IMR-90 (cell line): ENCODE results near the gene TAF1B. TPM values are rescaled to one million over a fixed set of nuclear protein-coding genes. Genes with fewer than 3 reads are reported as not detected.
A peak's percentile ranks its signal among the peaks of the same experiment; 100 is the strongest.

Experiments used
- ATAC-seq: fragments of 200-7000 bp; cut with Tn5 transposase; 2 replicates; pipeline ENCODE4 v1.9.1; 2020; ENCODE audit warnings: low read depth, mild to moderate bottlenecking, moderate library complexity
- BruUV-seq: library from RNA; stranded (reverse); fragments of 400-500 nt; replicated peaks from 2 replicates; lab custom pipeline; 2021; lab: Mats Ljungman, UMichigan
- CTCF ChIA-PET: fragments of 300-600 bp; formaldehyde crosslinking; extraction: SDS; loops from one replicate; lab custom pipeline; 2021; ENCODE audit warnings: antibody characterized with exemption; lab: Yijun Ruan, JAX
- POLR2A ChIA-PET: fragments of 300-600 bp; sonication (Branson Sonifier 250); formaldehyde crosslinking; loops from one replicate; lab custom pipeline; 2022; ENCODE audit warnings: antibody characterized with exemption; ENCODE audit not compliant: unreplicated experiment; lab: Charles Lee
- DNase-seq: peaks from one replicate; pipeline ENCODE4 v3.0.0; 2013
- H2AFZ ChIP-seq: replicated peaks from 2 replicates; pipeline ENCODE3; 2013; ENCODE audit warnings: low read length, mild to moderate bottlenecking; ENCODE audit not compliant: poor library complexity
- H2AK5ac ChIP-seq: 2 replicates; pipeline ENCODE4 v1.6.1; 2013; ENCODE audit warnings: low read depth, low read length, inconsistent platforms
- H2AK9ac ChIP-seq: replicated peaks from 2 replicates; pipeline ENCODE3; 2013; ENCODE audit warnings: mild to moderate bottlenecking, low read depth, low read length, moderate library complexity; ENCODE audit not compliant: poor library complexity
- H2BK120ac ChIP-seq: 2 replicates; pipeline ENCODE4 v1.6.1; 2013; ENCODE audit warnings: low read depth, low read length, inconsistent platforms
- H2BK15ac ChIP-seq: 3 replicates; pipeline ENCODE4 v1.6.1; 2013; ENCODE audit warnings: low read depth, low read length, inconsistent platforms
- H2BK20ac ChIP-seq: 2 replicates; pipeline ENCODE4 v1.6.1; 2013; ENCODE audit warnings: low read depth, mild to moderate bottlenecking, inconsistent platforms, low read length, moderate library complexity
- H2BK5ac ChIP-seq: 2 replicates; pipeline ENCODE4 v1.6.1; 2013; ENCODE audit warnings: mild to moderate bottlenecking, low read depth, low read length, inconsistent platforms; ENCODE audit not compliant: poor library complexity, severe bottlenecking
- H3K14ac ChIP-seq: replicated peaks from 2 replicates; pipeline ENCODE4 v1.6.1; 2013; ENCODE audit warnings: low read depth, low read length, inconsistent platforms
- H3K18ac ChIP-seq: 2 replicates; pipeline ENCODE4 v1.6.1; 2013; ENCODE audit warnings: low read depth, low read length, control low read depth
- H3K23ac ChIP-seq: 2 replicates; pipeline ENCODE4 v1.6.1; 2013; ENCODE audit warnings: low read depth, low read length, inconsistent platforms
- H3K27ac ChIP-seq: 2 replicates; pipeline ENCODE4 v1.5.1; 2013; ENCODE audit warnings: mild to moderate bottlenecking, control low read depth, low read length; ENCODE audit not compliant: insufficient read depth
- H3K27me3 ChIP-seq: 2 replicates; pipeline ENCODE4 v1.6.1; 2013; ENCODE audit warnings: low read length; ENCODE audit not compliant: control insufficient read depth, insufficient read depth
- H3K36me3 ChIP-seq: 2 replicates; pipeline ENCODE4 v1.6.1; 2013; ENCODE audit warnings: low read length, mixed read lengths; ENCODE audit not compliant: control insufficient read depth, insufficient read depth
- H3K4ac ChIP-seq: 2 replicates; pipeline ENCODE4 v1.6.1; 2013; ENCODE audit warnings: low read depth, low read length, inconsistent platforms
- H3K4me1 ChIP-seq: 2 replicates; pipeline ENCODE4 v1.6.1; 2013; ENCODE audit warnings: low read length, mixed read lengths; ENCODE audit not compliant: control insufficient read depth, insufficient read depth
- H3K4me2 ChIP-seq: 2 replicates; pipeline ENCODE4 v1.6.1; 2013; ENCODE audit warnings: low read depth, mild to moderate bottlenecking, control low read depth, low read length, moderate library complexity
- H3K4me3 ChIP-seq: 2 replicates; pipeline ENCODE4 v1.5.1; 2013; ENCODE audit warnings: low read depth, mild to moderate bottlenecking, control low read depth, low read length, moderate library complexity; ENCODE audit not compliant: insufficient read depth
- H3K56ac ChIP-seq: 2 replicates; pipeline ENCODE4 v1.6.1; 2013; ENCODE audit warnings: low read length, inconsistent platforms; ENCODE audit not compliant: insufficient read depth; ENCODE audit errors: extremely low read depth
- H3K79me1 ChIP-seq, 2 experiments: 2 replicates each; pipeline ENCODE4 v1.6.1; 2013; ENCODE audit warnings: low read length in 2 of 2, inconsistent platforms in 1 of 2, low read depth in 1 of 2
- H3K9ac ChIP-seq: 2 replicates; pipeline ENCODE4 v1.6.1; 2013; ENCODE audit warnings: low read depth, low read length, control low read depth
- H3K9me1 ChIP-seq: 2 replicates; pipeline ENCODE4 v1.6.1; 2013; ENCODE audit warnings: low read length, inconsistent platforms; ENCODE audit not compliant: insufficient read depth
- H3K9me3 ChIP-seq: 2 replicates; pipeline ENCODE4 v1.6.1; 2013; ENCODE audit warnings: low read length; ENCODE audit not compliant: control insufficient read depth, insufficient read depth
- H4K20me1 ChIP-seq: 2 replicates; pipeline ENCODE4 v1.6.1; 2013; ENCODE audit warnings: low read length, inconsistent platforms; ENCODE audit not compliant: insufficient read depth
- H4K5ac ChIP-seq: 2 replicates; pipeline ENCODE4 v1.6.1; 2013; ENCODE audit warnings: mild to moderate bottlenecking, low read depth, low read length, control low read depth
- H4K8ac ChIP-seq, 2 experiments: 2 replicates each; pipeline ENCODE4 v1.6.1; 2013; ENCODE audit warnings: low read depth in 2 of 2, low read length in 2 of 2, control low read depth in 1 of 2, inconsistent platforms in 1 of 2
- H4K91ac ChIP-seq: 2 replicates; pipeline ENCODE4 v1.6.1; 2013; ENCODE audit warnings: low read depth, low read length, inconsistent platforms; ENCODE audit not compliant: insufficient read depth
- CEBPB ChIP-seq: IDR thresholded peaks from 2 replicates; pipeline ENCODE4 v1.6.1; 2012; ENCODE audit warnings: low read depth, low read length, improper control_type of control experiment
- CHD1 ChIP-seq: IDR thresholded peaks from 2 replicates; pipeline ENCODE4 v1.6.1; 2012; ENCODE audit warnings: low read depth, low read length, improper control_type of control experiment
- FOS ChIP-seq: fragments of 150-350 bp; IDR thresholded peaks from 2 replicates; pipeline ENCODE4 v1.6.1; 2016; ENCODE audit warnings: low read depth, low read length
- MAFK ChIP-seq: IDR thresholded peaks from 2 replicates; pipeline ENCODE4 v1.6.1; 2012; ENCODE audit warnings: low read depth, low read length, improper control_type of control experiment
- MAZ ChIP-seq: IDR thresholded peaks from 2 replicates; pipeline ENCODE4 v1.6.1; 2012; ENCODE audit warnings: low read depth, mild to moderate bottlenecking, low read length, improper control_type of control experiment, moderate library complexity, borderline replicate concordance
- MXI1 ChIP-seq: IDR thresholded peaks from 2 replicates; pipeline ENCODE4 v1.6.1; 2012; ENCODE audit warnings: low read depth, mild to moderate bottlenecking, low read length, moderate library complexity, borderline replicate concordance
- NFE2L2 ChIP-seq: fragments of 150-350 bp; IDR thresholded peaks from 2 replicates; pipeline ENCODE4 v1.6.1; 2016; ENCODE audit warnings: low read depth, mild to moderate bottlenecking, low read length
- POLR2A ChIP-seq: IDR thresholded peaks from 2 replicates; pipeline ENCODE4 v1.6.1; 2012; ENCODE audit warnings: mild to moderate bottlenecking, low read depth, low read length
- RAD21 ChIP-seq: IDR thresholded peaks from 2 replicates; pipeline ENCODE4 v1.6.1; 2012; ENCODE audit warnings: low read length, improper control_type of control experiment
- RCOR1 ChIP-seq: IDR thresholded peaks from 2 replicates; pipeline ENCODE4 v1.6.1; 2012; ENCODE audit warnings: mild to moderate bottlenecking, low read length, improper control_type of control experiment; ENCODE audit not compliant: insufficient replicate concordance
- RFX5 ChIP-seq: IDR thresholded peaks from 2 replicates; pipeline ENCODE4 v1.8.0; 2012; ENCODE audit warnings: low read depth, mild to moderate bottlenecking, low read length, moderate library complexity
- SMC3 ChIP-seq: fragments of 150-350 bp; IDR thresholded peaks from 2 replicates; pipeline ENCODE4 v1.6.1; 2016; ENCODE audit warnings: low read depth, mild to moderate bottlenecking, antibody characterized with exemption, low read length, moderate library complexity
- WGBS, 2 experiments: methylation state at CpG; one replicate each; pipeline versions ENCODE4 v1.1.5 to v1.1.7; 2013; ENCODE audit warnings: missing lambda C conversion rate in 2 of 2; ENCODE audit not compliant: insufficient read length in 1 of 2; ENCODE audit errors: extremely low coverage in 2 of 2; 5-methylcytosine and 5-hydroxymethylcytosine counted together
- dilution Hi-C: fragments of 300-500 bp; cut with HindIII; formaldehyde crosslinking; loops from one replicate; pipeline ENCODE4 v1.14.3; 2018; ENCODE audit warnings: low sequenced_read_pairs; ENCODE audit not compliant: unreplicated experiment
- in situ Hi-C: fragments of 300-500 bp; cut with MboI; formaldehyde crosslinking; loops from 3 replicates; pipeline ENCODE4 v1.14.3; 2019; ENCODE audit warnings: low sequenced_read_pairs, inconsistent platforms, mixed read lengths
- intact Hi-C: fragments of 100-400 bp; cut with micrococcal nuclease; formaldehyde crosslinking; loops from 2 replicates; pipeline ENCODE4 v1.10.0; 2022
- polyA plus RNA-seq, 3 experiments: library from polyadenylated mRNA; depleted of rRNA; stranded (reverse); fragments of >200 nt; gene quantifications; 2 replicates each; pipeline ENCODE4 v1.2.3, GENCODE V29; 2012; ENCODE audit warnings: low replicate concordance in 1 of 3
- total RNA-seq: library from RNA; depleted of rRNA; stranded (reverse); fragments of >200 nt; gene quantifications from 2 replicates; pipeline ENCODE4 v1.2.3, GENCODE V29; 2012
- TF ChIP-seq, protein P1 (sequence below): fragments of 150-350 bp; IDR thresholded peaks from 2 replicates; pipeline ENCODE4 v1.6.1; 2016; ENCODE audit warnings: low read depth, mild to moderate bottlenecking, low read length, moderate library complexity, borderline replicate concordance
- TF ChIP-seq, protein P2 (sequence below): conservative IDR thresholded peaks from 2 replicates; pipeline ENCODE4 v1.5.1; 2012; ENCODE audit warnings: mild to moderate bottlenecking, low read depth, low read length, improper control_type of control experiment

The TAF1B gene
- total and polyA plus RNA-seq, 2 of the 4 experiments (the other 2 are of a cell fraction): 8.4 to 19.9 TPM

DNA sequence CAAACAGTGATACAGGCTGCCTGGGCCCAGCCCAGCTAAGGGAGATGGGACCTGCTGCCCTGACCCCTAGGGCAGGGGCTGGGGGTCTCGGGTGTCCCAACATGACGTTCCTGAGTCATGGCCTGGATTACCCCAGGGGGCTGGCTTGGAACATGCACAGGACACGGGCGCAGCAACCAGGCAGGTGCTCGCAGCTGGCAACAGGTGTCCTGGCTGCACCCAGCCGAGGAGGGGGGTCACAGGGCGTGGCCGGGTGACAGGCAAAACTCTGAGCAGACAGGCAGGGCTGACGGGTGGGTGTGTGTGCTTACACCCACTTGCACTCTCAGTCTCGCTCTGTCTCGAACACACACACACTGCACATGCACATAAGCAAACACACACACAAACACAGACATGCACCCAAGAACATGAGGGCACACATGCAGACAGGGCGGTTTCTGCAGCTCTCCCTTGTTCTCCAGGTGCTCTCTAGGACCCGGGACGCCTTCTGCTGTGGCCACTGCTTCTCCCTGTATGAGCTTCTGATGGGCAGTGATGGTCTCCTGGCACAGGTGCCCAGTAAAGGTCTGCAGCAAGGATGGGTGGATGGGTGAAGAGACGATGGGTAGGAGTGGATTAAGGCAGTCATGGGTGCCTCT lies 33.7 kb upstream of the TAF1B start:
- Histone ChIP-seq H3K23ac (no peak overlapping the region), H4K8ac (no peak overlapping the region), H2BK120ac (no peak overlapping the region), H2BK20ac (no peak overlapping the region), H3K9ac (no peak overlapping the region), H3K4ac (no peak overlapping the region), H2AK5ac (0 out of 2 replicates have a peak overlapping the region, but pooled peaks have one; percentile 1), H3K4me2 (no peak overlapping the region), H3K79me1 (no peaks in the 10 kb centered on the region), H2AFZ (peak overlapping the region; percentile 41), H3K36me3 (no peaks in the 10 kb centered on the region), H4K91ac (no peak overlapping the region), H3K9me3 (no peaks in the 10 kb centered on the region), H3K14ac (no peak overlapping the region), H3K27me3 (peaks cover 7% of the 10 kb centered on the region; the same call in 1 of the 2 replicates), H4K20me1 (no peaks in the 10 kb centered on the region), H3K27ac (no peak overlapping the region), H3K9me1 (peaks cover 7% of the 10 kb centered on the region; the same call in 1 of the 2 replicates), H2BK5ac (no peak overlapping the region), H2BK15ac (no peak overlapping the region), H3K4me3 (no peak overlapping the region), H3K18ac (no peak overlapping the region), H3K56ac (no peak overlapping the region), H2AK9ac (no peak overlapping the region), H3K4me1 (peaks cover 14% of the 10 kb centered on the region), H4K5ac (no peak overlapping the region)
- ATAC-seq (no peak), DNase-seq (no peak)
- intact Hi-C loops: loop anchor here (5.0 kb wide), 1 partner anchor 143 kb away; the partner anchor contains the start of gene GRHL1
- TF ChIP-seq, protein P1, sequence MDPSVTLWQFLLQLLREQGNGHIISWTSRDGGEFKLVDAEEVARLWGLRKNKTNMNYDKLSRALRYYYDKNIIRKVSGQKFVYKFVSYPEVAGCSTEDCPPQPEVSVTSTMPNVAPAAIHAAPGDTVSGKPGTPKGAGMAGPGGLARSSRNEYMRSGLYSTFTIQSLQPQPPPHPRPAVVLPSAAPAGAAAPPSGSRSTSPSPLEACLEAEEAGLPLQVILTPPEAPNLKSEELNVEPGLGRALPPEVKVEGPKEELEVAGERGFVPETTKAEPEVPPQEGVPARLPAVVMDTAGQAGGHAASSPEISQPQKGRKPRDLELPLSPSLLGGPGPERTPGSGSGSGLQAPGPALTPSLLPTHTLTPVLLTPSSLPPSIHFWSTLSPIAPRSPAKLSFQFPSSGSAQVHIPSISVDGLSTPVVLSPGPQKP: no peak
- TF ChIP-seq MAZ: no peak
- no peak for TF ChIP-seq NFE2L2
- TF ChIP-seq MXI1: no peak
- TF ChIP-seq, protein P2, sequence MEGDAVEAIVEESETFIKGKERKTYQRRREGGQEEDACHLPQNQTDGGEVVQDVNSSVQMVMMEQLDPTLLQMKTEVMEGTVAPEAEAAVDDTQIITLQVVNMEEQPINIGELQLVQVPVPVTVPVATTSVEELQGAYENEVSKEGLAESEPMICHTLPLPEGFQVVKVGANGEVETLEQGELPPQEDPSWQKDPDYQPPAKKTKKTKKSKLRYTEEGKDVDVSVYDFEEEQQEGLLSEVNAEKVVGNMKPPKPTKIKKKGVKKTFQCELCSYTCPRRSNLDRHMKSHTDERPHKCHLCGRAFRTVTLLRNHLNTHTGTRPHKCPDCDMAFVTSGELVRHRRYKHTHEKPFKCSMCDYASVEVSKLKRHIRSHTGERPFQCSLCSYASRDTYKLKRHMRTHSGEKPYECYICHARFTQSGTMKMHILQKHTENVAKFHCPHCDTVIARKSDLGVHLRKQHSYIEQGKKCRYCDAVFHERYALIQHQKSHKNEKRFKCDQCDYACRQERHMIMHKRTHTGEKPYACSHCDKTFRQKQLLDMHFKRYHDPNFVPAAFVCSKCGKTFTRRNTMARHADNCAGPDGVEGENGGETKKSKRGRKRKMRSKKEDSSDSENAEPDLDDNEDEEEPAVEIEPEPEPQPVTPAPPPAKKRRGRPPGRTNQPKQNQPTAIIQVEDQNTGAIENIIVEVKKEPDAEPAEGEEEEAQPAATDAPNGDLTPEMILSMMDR: no peak
- no peak for TF ChIP-seq RCOR1
- TF ChIP-seq CHD1: no peak
- TF ChIP-seq POLR2A: no peak
- no peak for TF ChIP-seq CEBPB
- no peak for TF ChIP-seq RAD21
- TF ChIP-seq FOS: no peak
- TF ChIP-seq MAFK: no peak
- TF ChIP-seq RFX5: no peak
- TF ChIP-seq SMC3: no peak
- in situ Hi-C loops: loop anchor here (10.0 to 25.0 kb wide), 2 partner anchors 615 to 853 kb away; no protein-coding TSS in a partner anchor
- dilution Hi-C loops: no loop called here
- ChIA-PET CTCF (no interaction called here), POLR2A (no interaction called here)
- no TSS peak for BruUV-seq
- 78% methylated on average over 9 of the region's 15 CpGs; no CpG with 5 or more reads in 1 of the 2 experiments for WGBS, 2 experiments
